A549 (cell line): ENCODE measurements around the gene RIOK1.

ENCODE experiments used
- CHD2 ChIP-seq: fragments of 150-350 bp; IDR thresholded peaks from 2 replicates; pipeline ENCODE4 v1.6.1; 2014; ENCODE audit warnings: low read length; ENCODE audit not compliant: partially characterized antibody
- EP300 ChIP-seq, 2 experiments: fragments of >200 bp; sonication (Bioruptor Twin); formaldehyde crosslinking; IDR thresholded peaks; 2 replicates in 1 of 2; 3 replicates in 1 of 2; pipeline ENCODE4 v1.6.1; 2016 to 2017
- KDM1A ChIP-seq: fragments of 200-600 bp; sonication (generic); IDR thresholded peaks from 2 replicates; pipeline ENCODE4 v1.6.1; 2016; ENCODE audit warnings: low read depth, mild to moderate bottlenecking
- PHF8 ChIP-seq: fragments of 200-600 bp; sonication (generic); IDR thresholded peaks from 2 replicates; pipeline ENCODE4 v1.6.1; 2016; ENCODE audit warnings: low read depth, mild to moderate bottlenecking, antibody characterized with exemption, moderate library complexity, borderline replicate concordance
- POLR2A ChIP-seq: IDR thresholded peaks from 2 replicates; pipeline ENCODE4 v1.6.1; 2012; ENCODE audit warnings: mild to moderate bottlenecking, low read length
- POLR2AphosphoS2 ChIP-seq: conservative IDR thresholded peaks from 2 replicates; pipeline ENCODE4 v1.6.1; 2012; ENCODE audit warnings: low read length, improper control_type of control experiment, inconsistent platforms
- RFX5 ChIP-seq: fragments of 450-650 bp; IDR thresholded peaks from 2 replicates; pipeline ENCODE4 v1.7.1; 2014; ENCODE audit warnings: antibody characterized with exemption, mild to moderate bottlenecking, moderate library complexity
- TF ChIP-seq, protein P1 (sequence below): IDR thresholded peaks from 2 replicates; pipeline ENCODE4 v1.6.1; 2012
- TF ChIP-seq, protein P2 (sequence below): fragments of >200 bp; sonication (Bioruptor Twin); formaldehyde crosslinking; IDR thresholded peaks from 3 replicates; pipeline ENCODE4 v1.5.1; 2016
- TF ChIP-seq, protein P3 (sequence below): IDR thresholded peaks from 2 replicates; pipeline ENCODE4 v1.6.1; 2012; ENCODE audit warnings: low read depth, borderline replicate concordance

DNA sequence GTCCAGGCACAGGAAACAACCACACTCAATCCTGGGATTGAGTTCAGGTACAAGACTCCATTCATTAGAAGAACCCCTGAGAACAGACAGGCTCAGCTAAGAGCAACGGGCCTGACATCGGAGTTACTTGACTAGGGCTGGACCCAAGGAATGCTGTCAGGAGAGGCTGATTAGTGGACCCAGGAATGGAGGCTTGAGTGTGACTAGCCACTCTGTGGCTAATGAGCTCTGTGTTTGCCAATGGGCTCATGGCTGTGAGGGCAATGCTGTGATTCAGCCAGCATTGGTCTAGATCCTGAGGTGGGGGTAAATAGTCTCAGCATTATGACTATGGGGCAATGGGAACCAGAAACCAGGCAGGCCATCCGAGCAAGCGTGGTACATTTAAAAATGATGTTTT is 71.8 kb downstream of the RIOK1 start:
- no peak for TF ChIP-seq CHD2
- TF ChIP-seq, protein P1, sequence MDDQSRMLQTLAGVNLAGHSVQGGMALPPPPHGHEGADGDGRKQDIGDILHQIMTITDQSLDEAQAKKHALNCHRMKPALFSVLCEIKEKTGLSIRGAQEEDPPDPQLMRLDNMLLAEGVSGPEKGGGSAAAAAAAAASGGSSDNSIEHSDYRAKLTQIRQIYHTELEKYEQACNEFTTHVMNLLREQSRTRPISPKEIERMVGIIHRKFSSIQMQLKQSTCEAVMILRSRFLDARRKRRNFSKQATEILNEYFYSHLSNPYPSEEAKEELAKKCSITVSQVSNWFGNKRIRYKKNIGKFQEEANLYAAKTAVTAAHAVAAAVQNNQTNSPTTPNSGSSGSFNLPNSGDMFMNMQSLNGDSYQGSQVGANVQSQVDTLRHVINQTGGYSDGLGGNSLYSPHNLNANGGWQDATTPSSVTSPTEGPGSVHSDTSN = no peak
- TF ChIP-seq POLR2AphosphoS2 = no peak
- no peak for TF ChIP-seq EP300 (IDR thresholded peaks at IDR 0.05)
- TF ChIP-seq, protein P2, sequence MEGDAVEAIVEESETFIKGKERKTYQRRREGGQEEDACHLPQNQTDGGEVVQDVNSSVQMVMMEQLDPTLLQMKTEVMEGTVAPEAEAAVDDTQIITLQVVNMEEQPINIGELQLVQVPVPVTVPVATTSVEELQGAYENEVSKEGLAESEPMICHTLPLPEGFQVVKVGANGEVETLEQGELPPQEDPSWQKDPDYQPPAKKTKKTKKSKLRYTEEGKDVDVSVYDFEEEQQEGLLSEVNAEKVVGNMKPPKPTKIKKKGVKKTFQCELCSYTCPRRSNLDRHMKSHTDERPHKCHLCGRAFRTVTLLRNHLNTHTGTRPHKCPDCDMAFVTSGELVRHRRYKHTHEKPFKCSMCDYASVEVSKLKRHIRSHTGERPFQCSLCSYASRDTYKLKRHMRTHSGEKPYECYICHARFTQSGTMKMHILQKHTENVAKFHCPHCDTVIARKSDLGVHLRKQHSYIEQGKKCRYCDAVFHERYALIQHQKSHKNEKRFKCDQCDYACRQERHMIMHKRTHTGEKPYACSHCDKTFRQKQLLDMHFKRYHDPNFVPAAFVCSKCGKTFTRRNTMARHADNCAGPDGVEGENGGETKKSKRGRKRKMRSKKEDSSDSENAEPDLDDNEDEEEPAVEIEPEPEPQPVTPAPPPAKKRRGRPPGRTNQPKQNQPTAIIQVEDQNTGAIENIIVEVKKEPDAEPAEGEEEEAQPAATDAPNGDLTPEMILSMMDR = no peak
- no peak for TF ChIP-seq POLR2A
- TF ChIP-seq PHF8 = no peak
- no peak for TF ChIP-seq RFX5
- TF ChIP-seq, protein P3, sequence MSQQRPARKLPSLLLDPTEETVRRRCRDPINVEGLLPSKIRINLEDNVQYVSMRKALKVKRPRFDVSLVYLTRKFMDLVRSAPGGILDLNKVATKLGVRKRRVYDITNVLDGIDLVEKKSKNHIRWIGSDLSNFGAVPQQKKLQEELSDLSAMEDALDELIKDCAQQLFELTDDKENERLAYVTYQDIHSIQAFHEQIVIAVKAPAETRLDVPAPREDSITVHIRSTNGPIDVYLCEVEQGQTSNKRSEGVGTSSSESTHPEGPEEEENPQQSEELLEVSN = no peak
- no peak for TF ChIP-seq KDM1A
